HCT116 (cell line): ENCODE data around the gene RNF186. TPM values are rescaled to one million over a fixed set of nuclear protein-coding genes. Genes with fewer than 3 reads are reported as not detected.

Experiments
- ATAC-seq: fragments of 200-7000 bp; cut with Tn5 transposase; 2 replicates; pipeline ENCODE4 v1.9.1; 2020; ENCODE audit warnings: mild to moderate bottlenecking, moderate library complexity
- BruUV-seq: library from RNA; stranded (reverse); fragments of 400-500 nt; replicated peaks from 2 replicates; lab custom pipeline; 2021; lab: Mats Ljungman, UMichigan
- CTCF ChIA-PET: fragments of 300-600 bp; sonication (Branson Sonifier 250); formaldehyde crosslinking; loops from one replicate; lab custom pipeline; 2021; ENCODE audit warnings: antibody characterized with exemption; lab: Charles Lee
- POLR2A ChIA-PET: fragments of 300-600, 350-600 bp; sonication (Branson Sonifier 250); formaldehyde crosslinking; loops from one replicate; lab custom pipeline; 2021; ENCODE audit warnings: antibody characterized with exemption; lab: Charles Lee
- RAD21 ChIA-PET, 2 experiments: fragments of 300-600 bp; sonication (Branson Sonifier 250); formaldehyde crosslinking; loops; one replicate each; lab custom pipeline; 2023; ENCODE audit warnings: low total read pairs in 2 of 2; ENCODE audit not compliant: uncharacterized antibody in 2 of 2, unreplicated experiment in 2 of 2, low non-redundant PET in 1 of 2; lab: Charles Lee
- DNase-seq: peaks from one replicate; pipeline ENCODE4 v3.0.0-alpha.2; 2010; ENCODE audit warnings: low read depth, low spot score
- H2AFZ ChIP-seq: fragments of 200-600 bp; shearing (Covaris generic), sonication (generic); 2 replicates; pipeline ENCODE4 v1.6.1; 2017; ENCODE audit warnings: low read depth, mixed run types, mixed read lengths, antibody characterized with exemption, low read length; ENCODE audit not compliant: poor library complexity, severe bottlenecking
- H3K27ac ChIP-seq: 2 replicates; pipeline ENCODE4 v1.5.1; 2012; ENCODE audit warnings: low read depth, low read length
- H3K27me3 ChIP-seq: fragments of 200-600 bp; sonication (generic); 2 replicates; pipeline ENCODE4 v1.6.1; 2016; ENCODE audit warnings: mixed run types, low read length, mixed read lengths; ENCODE audit not compliant: insufficient read depth
- H3K36me3 ChIP-seq, 2 experiments: fragments of 200-500 bp in 1 of 2; fragments of 200-600 bp in 1 of 2; sonication (Bioruptor generic) in 1 of 2; sonication (generic) in 1 of 2; 2 replicates each; pipeline versions ENCODE4 v1.5.1 to v1.6.1; 2014 to 2016; ENCODE audit warnings: low read length in 2 of 2, inconsistent platforms in 1 of 2, mixed read lengths in 1 of 2, mixed run types in 1 of 2; ENCODE audit not compliant: insufficient read depth in 2 of 2, control insufficient read depth in 1 of 2
- H3K4me1 ChIP-seq, 2 experiments: fragments of 200-600 bp in 1 of 2; sonication (generic) in 1 of 2; 2 replicates each; pipeline versions ENCODE4 v1.5.1 to v1.6.1; 2012 to 2017; ENCODE audit warnings: low read length in 2 of 2, inconsistent platforms in 1 of 2, mild to moderate bottlenecking in 1 of 2, mixed read lengths in 1 of 2, mixed run types in 1 of 2, moderate library complexity in 1 of 2; ENCODE audit not compliant: insufficient read depth in 2 of 2, control insufficient read depth in 1 of 2
- H3K4me2 ChIP-seq: fragments of 200-600 bp; sonication (generic); 2 replicates; pipeline ENCODE4 v1.6.1; 2017; ENCODE audit warnings: mixed run types, low read length, mixed read lengths
- H3K4me3 ChIP-seq, 2 experiments: fragments of 200-600 bp in 1 of 2; sonication (generic) in 1 of 2; replicated peaks in 1 of 2; 2 replicates each; pipeline ENCODE4 v1.5.1; 2011 to 2016; ENCODE audit warnings: low read length in 2 of 2, control low read depth in 1 of 2, low read depth in 1 of 2, mild to moderate bottlenecking in 1 of 2, mixed read lengths in 1 of 2, mixed run types in 1 of 2
- H3K79me2 ChIP-seq: fragments of 200-600 bp; sonication (generic); 2 replicates; pipeline ENCODE4 v1.6.1; 2017; ENCODE audit warnings: mild to moderate bottlenecking, mixed run types, low read length, moderate library complexity, mixed read lengths; ENCODE audit not compliant: insufficient read depth
- H3K9ac ChIP-seq: fragments of 200-600 bp; sonication (generic); 2 replicates; pipeline ENCODE4 v1.6.1; 2016; ENCODE audit warnings: low read length, mixed read lengths
- H3K9me2 ChIP-seq: fragments of 200-600 bp; sonication (generic), shearing (Covaris generic); 2 replicates; pipeline ENCODE4 v1.6.1; 2017; ENCODE audit warnings: mixed run types, mild to moderate bottlenecking, moderate library complexity; ENCODE audit not compliant: insufficient read depth
- H3K9me3 ChIP-seq, 2 experiments: fragments of 200-500 bp in 1 of 2; fragments of 200-600 bp in 1 of 2; sonication (Bioruptor generic) in 1 of 2; sonication (generic) in 1 of 2; 2 replicates each; pipeline ENCODE4 v1.6.1; 2014 to 2017; ENCODE audit warnings: low read length in 2 of 2, mixed read lengths in 2 of 2, inconsistent platforms in 1 of 2, low read depth in 1 of 2, mild to moderate bottlenecking in 1 of 2, mixed run types in 1 of 2, moderate library complexity in 1 of 2; ENCODE audit not compliant: control insufficient read depth in 1 of 2, insufficient read depth in 1 of 2
- H4K20me1 ChIP-seq: fragments of 200-600 bp; sonication (generic), shearing (Covaris generic); 2 replicates; pipeline ENCODE4 v1.6.1; 2017; ENCODE audit warnings: mixed run types, mild to moderate bottlenecking, moderate library complexity; ENCODE audit not compliant: insufficient read depth
- CBX3 ChIP-seq: IDR thresholded peaks from 2 replicates; pipeline ENCODE4 v1.6.1; 2012; ENCODE audit warnings: low read depth
- CEBPB ChIP-seq: IDR thresholded peaks from 2 replicates; pipeline ENCODE4 v1.6.1; 2012; ENCODE audit warnings: low read depth
- CTCF ChIP-seq, 3 experiments: fragments of 200-600 bp in 1 of 3; sonication (generic) in 1 of 3; IDR thresholded peaks in 2 of 3; conservative IDR thresholded peaks in 1 of 3; 2 replicates each; pipeline ENCODE4 v1.5.1; 2012 to 2017; ENCODE audit warnings: low read depth in 2 of 3, low read length in 2 of 3, antibody characterized with exemption in 1 of 3, borderline replicate concordance in 1 of 3, control low read depth in 1 of 3, mild to moderate bottlenecking in 1 of 3, mixed read lengths in 1 of 3, mixed run types in 1 of 3, moderate library complexity in 1 of 3; ENCODE audit not compliant: insufficient read depth in 1 of 3
- EGR1 ChIP-seq: IDR thresholded peaks from 2 replicates; pipeline ENCODE4 v1.6.1; 2012; ENCODE audit warnings: low read depth
- ELF1 ChIP-seq: IDR thresholded peaks from 2 replicates; pipeline ENCODE4 v1.6.1; 2012; ENCODE audit warnings: low read depth, borderline replicate concordance
- EZH2 ChIP-seq: fragments of 200-600 bp; sonication (generic); IDR thresholded peaks from 2 replicates; pipeline ENCODE4 v1.6.1; 2017; ENCODE audit warnings: antibody characterized with exemption, mixed run types
- EZH2phosphoT487 ChIP-seq: fragments of 200-600 bp; IDR thresholded peaks from 2 replicates; pipeline ENCODE4 v1.6.1; 2018; ENCODE audit warnings: antibody characterized with exemption, borderline replicate concordance
- FOSL1 ChIP-seq: IDR thresholded peaks from 2 replicates; pipeline ENCODE4 v1.6.1; 2012; ENCODE audit warnings: low read depth
- MAX ChIP-seq: IDR thresholded peaks from 2 replicates; pipeline ENCODE4 v1.6.1; 2012
- POLR2A ChIP-seq: IDR thresholded peaks from 2 replicates; pipeline ENCODE4 v1.7.0; 2011; ENCODE audit warnings: borderline replicate concordance; ENCODE audit not compliant: insufficient read depth, insufficient read length; ENCODE audit errors: extremely low read depth
- RAD21 ChIP-seq: IDR thresholded peaks from 2 replicates; pipeline ENCODE4 v1.6.1; 2012; ENCODE audit warnings: low read depth, mild to moderate bottlenecking
- REST ChIP-seq: IDR thresholded peaks from 2 replicates; pipeline ENCODE4 v1.6.1; 2012; ENCODE audit warnings: low read depth
- SIN3A ChIP-seq: IDR thresholded peaks from 2 replicates; pipeline ENCODE4 v1.6.1; 2012; ENCODE audit warnings: low read depth
- SP1 ChIP-seq: IDR thresholded peaks from 2 replicates; pipeline ENCODE4 v1.6.1; 2012; ENCODE audit warnings: low read depth
- SRF ChIP-seq: IDR thresholded peaks from 2 replicates; pipeline ENCODE4 v1.6.1; 2012; ENCODE audit warnings: low read depth
- YY1 ChIP-seq: IDR thresholded peaks from 2 replicates; pipeline ENCODE4 v1.6.1; 2011; ENCODE audit warnings: low read length, low read depth, moderate library complexity, mild to moderate bottlenecking; ENCODE audit not compliant: insufficient replicate concordance; ENCODE audit errors: extremely low read depth
- ZBTB33 ChIP-seq: IDR thresholded peaks from 2 replicates; pipeline ENCODE4 v1.6.1; 2011; ENCODE audit warnings: mild to moderate bottlenecking, low read length, moderate library complexity; ENCODE audit not compliant: insufficient replicate concordance; ENCODE audit errors: extremely low read depth
- ZFX ChIP-seq: fragments of 450-650 bp; IDR thresholded peaks from 2 replicates; pipeline ENCODE4 v1.6.1; 2017
- ZNF274 ChIP-seq: fragments of 200-500 bp; sonication (Bioruptor generic); IDR thresholded peaks from 2 replicates; pipeline ENCODE4 v1.6.1; 2014; ENCODE audit warnings: mild to moderate bottlenecking, low read depth, low read length, inconsistent platforms
- intact Hi-C: fragments of 100-400 bp; cut with micrococcal nuclease; formaldehyde crosslinking; loops from 2 replicates; pipeline ENCODE4 v1.10.0; 2022
- total RNA-seq: library from RNA; stranded (reverse); gene quantifications from one replicate; pipeline ENCODE4 v1.2.1, GENCODE V29; 2021; ENCODE audit not compliant: unreplicated experiment
- TF ChIP-seq, protein P1 (sequence below): IDR thresholded peaks from 2 replicates; pipeline ENCODE4 v1.6.1; 2012

RNF186 gene
- total RNA-seq, 1 experiment from 2014 or later, result not detected

DNA sequence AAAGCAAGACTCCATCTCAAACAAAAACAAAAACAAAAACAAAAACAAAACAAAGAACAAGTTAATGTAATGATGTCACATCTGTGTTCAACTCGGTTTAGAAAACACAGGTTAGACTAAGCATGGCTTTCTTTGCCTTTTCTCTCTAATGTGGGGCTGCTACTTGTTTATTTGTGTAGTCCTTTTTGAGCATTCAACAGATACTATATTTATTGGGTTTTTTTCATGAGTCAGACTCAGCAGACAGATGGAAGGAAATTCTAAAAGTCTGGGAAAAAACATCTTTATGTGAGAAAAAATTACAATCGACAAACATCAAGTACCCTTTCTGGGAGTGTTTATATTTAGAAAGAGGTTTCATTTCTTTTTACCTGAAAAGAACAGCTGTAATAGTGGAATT is 44.8 kb upstream of the RNF186 start:
- CTCF ChIA-PET, result no interaction called here
- Histone ChIP-seq H4K20me1 (no peaks in the 10 kb centered on the region), H3K36me3 (no peaks in the 10 kb centered on the region), H3K4me2 (no peak overlapping the region), H3K27ac (no peak overlapping the region), H3K9me2 (no peaks in the 10 kb centered on the region), H2AFZ (no peak overlapping the region), H3K9me3 (peaks cover 3 to 4% of the 10 kb centered on the region in 2 experiments; a peak in 1 of 4 replicates), H3K79me2 (no peaks in the 10 kb centered on the region), H3K4me1 (peaks cover 6 to 12% of the 10 kb centered on the region in 2 experiments; a peak in 3 of 4 replicates), H3K4me3 (no peak overlapping the region), H3K27me3 (no peaks in the 10 kb centered on the region), H3K9ac (no peak overlapping the region)
- DNase-seq (no peak), ATAC-seq (no peak)
- intact Hi-C loops, result no loop called here
- POLR2A ChIA-PET, result no interaction called here
- RAD21 ChIA-PET, result no interaction called here
- BruUV-seq, result no TSS peak
- TF ChIP-seq CBX3, result no peak
- TF ChIP-seq FOSL1, result no peak
- TF ChIP-seq EZH2phosphoT487, result no peak
- no peak for TF ChIP-seq YY1
- TF ChIP-seq POLR2A, result no peak
- no peak for TF ChIP-seq CTCF (IDR thresholded peaks at IDR 0.05 in 2 of 3, conservative IDR thresholded peaks at IDR 0.05 in 1 of 3; ENCODE audit: borderline replicate concordance in 1 of 3, insufficient read depth in 1 of 3, low read depth in 2 of 3, low read length in 2 of 3)
- no peak for TF ChIP-seq CEBPB
- no peak for TF ChIP-seq ELF1
- TF ChIP-seq MAX, result no peak
- TF ChIP-seq, protein P1, sequence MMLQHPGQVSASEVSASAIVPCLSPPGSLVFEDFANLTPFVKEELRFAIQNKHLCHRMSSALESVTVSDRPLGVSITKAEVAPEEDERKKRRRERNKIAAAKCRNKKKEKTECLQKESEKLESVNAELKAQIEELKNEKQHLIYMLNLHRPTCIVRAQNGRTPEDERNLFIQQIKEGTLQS, result no peak
- TF ChIP-seq EGR1, result no peak
- TF ChIP-seq SP1, result no peak
- TF ChIP-seq SRF, result no peak
- no peak for TF ChIP-seq REST
- TF ChIP-seq ZFX, result no peak
- TF ChIP-seq RAD21, result no peak
- TF ChIP-seq ZNF274, result no peak
- TF ChIP-seq EZH2, result no peak
- no peak for TF ChIP-seq ZBTB33
- no peak for TF ChIP-seq SIN3A
